ENCODE measurements around the gene ZFYVE1. TPM values are rescaled to one million over a fixed set of nuclear protein-coding genes. Genes with fewer than 3 reads are reported as not detected.

Gene ZFYVE1
- total RNA-seq, 2 donors from 2014 or later = 16.6 to 31.7 TPM

DNA sequence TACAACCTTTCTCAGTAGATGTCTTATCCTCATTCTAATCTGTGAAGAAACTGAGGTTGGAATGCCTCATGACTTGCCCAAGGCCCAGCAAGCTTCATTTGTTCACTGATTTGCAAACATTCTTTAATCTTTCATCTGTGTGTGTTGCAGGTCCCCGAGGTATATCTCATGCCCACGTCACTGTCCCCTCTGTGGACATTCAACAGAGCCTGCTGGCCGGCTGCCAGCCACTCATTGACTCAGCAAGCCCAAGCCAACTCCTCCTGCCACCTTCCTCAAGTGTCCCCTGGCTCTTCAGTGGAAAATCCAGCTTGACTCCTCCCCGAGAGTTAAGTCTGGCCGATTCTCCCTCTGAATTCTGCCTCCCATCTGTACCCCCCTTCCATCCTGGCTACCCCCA, 102.6 kb downstream of the ZFYVE1 start:
- Histone ChIP-seq H3K36me3 (no peaks in the 10 kb centered on the region), H3K27me3 (replicated peaks; ENCODE audit: insufficient read depth) (no peaks in the 10 kb centered on the region), H3K27ac (no peak overlapping the region), H3K4me3 (no peak overlapping the region), H3K4me1 (replicated peaks) (no peaks in the 10 kb centered on the region), H3K9me3 (no peaks in the 10 kb centered on the region)
- TF ChIP-seq CTCF (IDR thresholded peaks at IDR 0.05) (no peak), POLR2A (IDR thresholded peaks at IDR 0.05) (no peak), POLR2AphosphoS5 (IDR thresholded peaks at IDR 0.05) (no peak)
- WGBS = 40% methylated on average over 5 of the region's 5 CpGs
- intact Hi-C loops (cut with DNase I) = no loop called here
- DNase-seq (ENCODE audit: low spot score) = no peak

GRCh38 chr14:72921396-72921795, 105.5 kb downstream of the ZFYVE1 start:
- H3K36me3 ChIP-seq = no peaks in the 10 kb centered on the region
- DNase-seq (ENCODE audit: low spot score) = no peak
- TF ChIP-seq CTCF (IDR thresholded peaks at IDR 0.05) = no peak
- no peak for TF ChIP-seq POLR2A (IDR thresholded peaks at IDR 0.05)
- no peak for TF ChIP-seq POLR2AphosphoS5 (IDR thresholded peaks at IDR 0.05)
- no peaks in the 10 kb centered on the region for H3K27me3 ChIP-seq (replicated peaks; ENCODE audit: insufficient read depth)
- intact Hi-C loops (cut with DNase I) = no loop called here
- no peak overlapping the region for H3K27ac ChIP-seq
- H3K4me1 ChIP-seq (replicated peaks) = no peaks in the 10 kb centered on the region
- H3K4me3 ChIP-seq = no peak overlapping the region
- H3K9me3 ChIP-seq = no peaks in the 10 kb centered on the region

GRCh38 chr14:72920008-72920407, 106.9 kb downstream of the ZFYVE1 start:
- H3K36me3 ChIP-seq = no peaks in the 10 kb centered on the region
- H3K4me3 ChIP-seq = no peak overlapping the region
- no peaks in the 10 kb centered on the region for H3K4me1 ChIP-seq (replicated peaks)
- no peaks in the 10 kb centered on the region for H3K9me3 ChIP-seq
- H3K27ac ChIP-seq = no peak overlapping the region
- intact Hi-C loops (cut with DNase I) = no loop called here
- no peak for DNase-seq (ENCODE audit: low spot score)
- 79% methylated on average over 2 of the region's 2 CpGs for WGBS
- H3K27me3 ChIP-seq (replicated peaks; ENCODE audit: insufficient read depth) = no peaks in the 10 kb centered on the region
- TF ChIP-seq CTCF (IDR thresholded peaks at IDR 0.05) (no peak), POLR2A (IDR thresholded peaks at IDR 0.05) (no peak), POLR2AphosphoS5 (IDR thresholded peaks at IDR 0.05) (no peak)

Small RNA genes within 50 kb of the gene (small RNA-seq; reads per million reads assigned to genes)
- 0 reads per million in 2 donors for gene RN7SL586P

Other genes with a start within 250 kb of the ZFYVE1 start
- gene DPF3, start 133.0 kb downstream of the ZFYVE1 start, total RNA-seq = 10 to 100 TPM in 1 of 2 donors, not detected in 1; 11.0 TPM
- 10 to 100 TPM in 1 of 2 donors, 1 to 10 TPM in 1; 8.9 to 29.6 TPM for gene DCAF4, start 100.6 kb downstream of the ZFYVE1 start, total RNA-seq
- 10 to 100 TPM; 36.8 to 78.6 TPM for gene RBM25, start 31.4 kb upstream of the ZFYVE1 start, total RNA-seq
- gene PSEN1, start 109.4 kb upstream of the ZFYVE1 start, total RNA-seq = 10 to 100 TPM; 46.3 to 61.9 TPM
- gene PAPLN, start 210.4 kb upstream of the ZFYVE1 start, total RNA-seq = 10 to 100 TPM; 10.7 to 33.1 TPM

Measured in prostate gland (tissue), 2 donors.